PC-3 (cell line): Measurements from ENCODE around the gene TUBB4A. TPM values are rescaled to one million over a fixed set of nuclear protein-coding genes. Genes with fewer than 3 reads are reported as not detected.

ENCODE experiments used
- ATAC-seq: fragments of 200-7000 bp; cut with Tn5 transposase; 2 replicates; pipeline ENCODE4 v1.9.1; 2020; ENCODE audit warnings: mild to moderate bottlenecking, moderate library complexity
- BruUV-seq: library from RNA; stranded (reverse); fragments of 400-500 nt; replicated peaks from 2 replicates; lab custom pipeline; 2021; lab: Mats Ljungman, UMichigan
- CTCF ChIA-PET: fragments of 300-600 bp; sonication (Branson Sonifier 250); formaldehyde crosslinking; loops from one replicate; lab custom pipeline; 2022; ENCODE audit warnings: antibody characterized with exemption; lab: Charles Lee
- POLR2A ChIA-PET: fragments of 300-600 bp; sonication (Branson Sonifier 250); formaldehyde crosslinking; loops from one replicate; lab custom pipeline; 2022; ENCODE audit warnings: antibody characterized with exemption; ENCODE audit not compliant: unreplicated experiment; lab: Charles Lee
- DNase-seq: peaks from one replicate; pipeline ENCODE4 v3.0.0-alpha.2; 2015
- H2AFZ ChIP-seq: fragments of 300-600 bp; sonication (generic); 2 replicates; pipeline ENCODE4 v1.6.0; 2016; ENCODE audit warnings: antibody characterized with exemption, low read length
- H3F3A ChIP-seq: fragments of 300-600 bp; sonication (generic); one replicate; pipeline ENCODE4 v1.6.0; 2017; ENCODE audit warnings: antibody characterized with exemption, low read length, control low read depth, mild to moderate bottlenecking; ENCODE audit not compliant: unreplicated experiment
- H3K27ac ChIP-seq: fragments of 300-600 bp; sonication (generic); 2 replicates; pipeline ENCODE4 v1.5.1; 2016; ENCODE audit warnings: mild to moderate bottlenecking, low read length
- H3K27me3 ChIP-seq: fragments of 300-600 bp; sonication (generic); 2 replicates; pipeline ENCODE4 v1.6.1; 2016; ENCODE audit warnings: low read length, mixed read lengths
- H3K36me3 ChIP-seq: fragments of 300-600 bp; sonication (generic); 2 replicates; pipeline ENCODE4 v1.6.1; 2016; ENCODE audit warnings: low read depth, mixed run types, low read length, mixed read lengths
- H3K4me1 ChIP-seq: fragments of 300-600 bp; sonication (generic); 2 replicates; pipeline ENCODE4 v1.5.1; 2016; ENCODE audit warnings: low read length; ENCODE audit not compliant: insufficient read depth
- H3K4me2 ChIP-seq: fragments of 300-600 bp; sonication (generic); 2 replicates; pipeline ENCODE4 v1.6.0; 2016; ENCODE audit warnings: low read length
- H3K4me3 ChIP-seq: fragments of 300-600 bp; sonication (generic); 2 replicates; pipeline ENCODE4 v1.5.1; 2016; ENCODE audit warnings: mild to moderate bottlenecking, low read length, mixed read lengths
- H3K79me2 ChIP-seq: fragments of 300-600 bp; sonication (generic); 2 replicates; pipeline ENCODE4 v1.6.1; 2017; ENCODE audit warnings: low read length, mixed read lengths
- H3K9ac ChIP-seq: fragments of 300-600 bp; sonication (generic); 2 replicates; pipeline ENCODE4 v1.6.0; 2016; ENCODE audit warnings: mild to moderate bottlenecking, low read length
- H3K9me2 ChIP-seq: fragments of 300-600 bp; sonication (generic); replicated peaks from 2 replicates; pipeline ENCODE4 v1.6.1; 2016; ENCODE audit warnings: mixed run types, low read length, mixed read lengths
- H3K9me3 ChIP-seq: fragments of 300-600 bp; sonication (generic); 2 replicates; pipeline ENCODE4 v1.6.1; 2016; ENCODE audit warnings: low read length, mixed read lengths
- H4K20me1 ChIP-seq: fragments of 300-600 bp; sonication (generic); 2 replicates; pipeline ENCODE4 v1.6.1; 2016; ENCODE audit warnings: low read length, mixed read lengths
- CTCF ChIP-seq: fragments of 300-600 bp; sonication (generic); conservative IDR thresholded peaks from 2 replicates; pipeline ENCODE4 v1.5.1; 2017; ENCODE audit warnings: antibody characterized with exemption, low read depth, mild to moderate bottlenecking, low read length
- EZH2 ChIP-seq: fragments of 300-600 bp; sonication (generic); IDR thresholded peaks from one replicate; pipeline ENCODE4 v1.6.1; 2017; ENCODE audit warnings: antibody characterized with exemption, mild to moderate bottlenecking, low read length; ENCODE audit not compliant: unreplicated experiment
- EZH2phosphoT487 ChIP-seq: fragments of 300-600 bp; sonication (generic); IDR thresholded peaks from 2 replicates; pipeline ENCODE4 v1.6.1; 2018; ENCODE audit warnings: mild to moderate bottlenecking, antibody characterized with exemption, low read length, borderline replicate concordance
- intact Hi-C: fragments of 100-400 bp; cut with micrococcal nuclease; formaldehyde crosslinking; loops from 2 replicates; pipeline ENCODE4 v1.9.0; 2023
- total RNA-seq: library from RNA; depleted of rRNA; stranded (reverse); fragments of >200 nt; gene quantifications from 2 replicates; pipeline ENCODE4 v1.2.3, GENCODE V29; 2014

The TUBB4A gene
- total RNA-seq, 1 experiment from 2014 or later: 4.6 TPM

GRCh38 chr19:6543866-6544347 is 41.8 kb upstream of the TUBB4A start:
- Histone ChIP-seq H3K9ac (no peak overlapping the region), H3F3A (no peaks in the 10 kb centered on the region), H3K79me2 (no peaks in the 10 kb centered on the region), H3K4me3 (no peak overlapping the region), H3K36me3 (no peaks in the 10 kb centered on the region), H3K4me2 (no peak overlapping the region), H3K9me2 (no peaks in the 10 kb centered on the region), H4K20me1 (no peaks in the 10 kb centered on the region), H3K9me3 (no peaks in the 10 kb centered on the region), H3K4me1 (no peaks in the 10 kb centered on the region), H3K27me3 (no peaks in the 10 kb centered on the region), H2AFZ (no peak overlapping the region), H3K27ac (no peak overlapping the region)
- BruUV-seq: no TSS peak
- ATAC-seq: no peak
- no peak for DNase-seq
- intact Hi-C loops: no loop called here
- CTCF ChIA-PET: no interaction called here
- POLR2A ChIA-PET: no interaction called here
- no peak for TF ChIP-seq CTCF
- TF ChIP-seq EZH2: no peak
- TF ChIP-seq EZH2phosphoT487: no peak

DNA sequence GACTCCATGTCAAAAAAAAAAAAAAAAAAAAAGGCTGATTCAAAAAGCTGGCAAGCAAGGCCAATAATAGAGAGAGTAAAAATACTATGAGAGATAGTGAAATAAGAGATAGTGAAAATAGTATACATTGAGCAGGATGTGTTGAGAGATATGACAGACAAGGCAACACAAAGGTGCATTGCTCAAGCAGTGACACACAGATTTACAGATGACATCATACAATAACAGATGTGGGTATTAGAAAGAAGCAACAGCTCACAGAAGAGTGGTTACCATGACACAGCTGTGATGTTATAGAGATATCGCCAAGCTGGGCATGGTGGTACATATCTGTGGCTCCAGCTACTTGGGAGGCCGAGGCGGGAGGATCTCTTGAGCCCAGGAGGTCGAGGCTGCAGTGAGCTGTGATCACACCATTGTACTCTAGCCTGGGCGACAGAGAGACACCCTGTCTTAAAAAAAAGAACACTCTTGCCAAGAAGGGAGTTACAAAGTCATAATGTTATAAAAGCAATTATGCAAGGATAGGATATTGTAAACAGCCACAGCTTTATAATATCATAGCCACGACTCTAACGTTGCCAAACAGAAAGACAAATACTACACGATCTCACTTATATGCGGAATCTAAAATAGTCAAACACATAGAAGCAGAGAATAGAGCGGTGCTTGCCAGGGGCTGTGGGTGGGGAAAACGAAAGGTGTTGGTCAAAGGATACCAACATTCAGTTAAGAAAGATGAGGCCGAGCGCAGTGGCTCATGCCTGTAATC is 39.0 kb upstream of the TUBB4A start:
- POLR2A ChIA-PET: no interaction called here

More for the DNA sequence above, 39.0 kb upstream of the TUBB4A start:
- CTCF ChIA-PET: no interaction called here
- Histone ChIP-seq H3K9me3 (no peaks in the 10 kb centered on the region), H3K4me1 (peaks cover 9% of the 10 kb centered on the region), H3F3A (no peaks in the 10 kb centered on the region), H3K4me3 (no peak overlapping the region), H3K36me3 (no peaks in the 10 kb centered on the region), H3K79me2 (no peaks in the 10 kb centered on the region), H3K27ac (no peak overlapping the region), H3K9ac (no peak overlapping the region), H3K27me3 (no peaks in the 10 kb centered on the region), H4K20me1 (no peaks in the 10 kb centered on the region), H3K4me2 (no peak overlapping the region), H2AFZ (no peak overlapping the region), H3K9me2 (no peaks in the 10 kb centered on the region)
- ATAC-seq: no peak
- BruUV-seq: no TSS peak
- intact Hi-C loops: no loop called here
- DNase-seq: no peak
- TF ChIP-seq EZH2 (no peak), CTCF (no peak), EZH2phosphoT487 (no peak)
